H9 (cell line): ENCODE results near the gene CKS2. TPM values are rescaled to one million over a fixed set of nuclear protein-coding genes. Genes with fewer than 3 reads are reported as not detected.

ENCODE experiments used
- DNase-seq: peaks from one replicate; pipeline ENCODE4 v3.0.0-alpha.2; 2017
- H2AFZ ChIP-seq: one replicate; pipeline ENCODE4 v1.6.1; 2013; ENCODE audit warnings: mild to moderate bottlenecking, low read length, control low read depth, moderate library complexity
- H2AK5ac ChIP-seq: 2 replicates; pipeline ENCODE4 v1.6.1; 2013; ENCODE audit warnings: low read length, control low read depth, mixed read lengths; ENCODE audit not compliant: insufficient read length
- H2BK120ac ChIP-seq: one replicate; pipeline ENCODE4 v1.6.1; 2013; ENCODE audit warnings: low read depth, mild to moderate bottlenecking, low read length, control low read depth, inconsistent platforms; ENCODE audit not compliant: poor library complexity, severe bottlenecking
- H2BK12ac ChIP-seq: 2 replicates; pipeline ENCODE4 v1.6.1; 2013; ENCODE audit warnings: low read length, control low read depth, mixed read lengths, low read depth; ENCODE audit not compliant: insufficient read length
- H2BK15ac ChIP-seq: 2 replicates; pipeline ENCODE4 v1.6.1; 2013; ENCODE audit warnings: low read depth, low read length, control low read depth
- H2BK20ac ChIP-seq: one replicate; pipeline ENCODE4 v1.6.1; 2013; ENCODE audit warnings: low read depth, mild to moderate bottlenecking, low read length, control low read depth, inconsistent platforms; ENCODE audit not compliant: poor library complexity, severe bottlenecking
- H2BK5ac ChIP-seq: 2 replicates; pipeline ENCODE4 v1.6.1; 2013; ENCODE audit warnings: low read length, control low read depth, mixed read lengths; ENCODE audit not compliant: insufficient read length
- H3K14ac ChIP-seq: 2 replicates; pipeline ENCODE4 v1.6.1; 2013; ENCODE audit warnings: low read length, control low read depth; ENCODE audit not compliant: insufficient read depth
- H3K18ac ChIP-seq: 2 replicates; pipeline ENCODE4 v1.6.1; 2013; ENCODE audit warnings: low read depth, mild to moderate bottlenecking, mixed read lengths, low read length, control low read depth; ENCODE audit not compliant: insufficient read length
- H3K23ac ChIP-seq: 2 replicates; pipeline ENCODE4 v1.6.1; 2013; ENCODE audit warnings: low read length, control low read depth, mixed read lengths, low read depth; ENCODE audit not compliant: insufficient read length
- H3K23me2 ChIP-seq: 2 replicates; pipeline ENCODE4 v1.6.1; 2013; ENCODE audit warnings: low read depth, mild to moderate bottlenecking, mixed read lengths, low read length, control low read depth; ENCODE audit not compliant: insufficient read length, poor library complexity, severe bottlenecking
- H3K27ac ChIP-seq: 2 replicates; pipeline ENCODE4 v1.5.1; 2013; ENCODE audit warnings: low read length, control low read depth, mixed read lengths, low read depth; ENCODE audit not compliant: insufficient read length
- H3K27me3 ChIP-seq: 2 replicates; pipeline ENCODE4 v1.6.1; 2013; ENCODE audit warnings: low read length, control low read depth, inconsistent platforms; ENCODE audit not compliant: insufficient read depth
- H3K4ac ChIP-seq: 2 replicates; pipeline ENCODE4 v1.6.1; 2013; ENCODE audit warnings: low read depth, mild to moderate bottlenecking, control low read depth, inconsistent platforms, low read length, moderate library complexity
- H3K4me1 ChIP-seq: 2 replicates; pipeline ENCODE4 v1.6.1; 2013; ENCODE audit warnings: low read length, control low read depth, inconsistent platforms; ENCODE audit not compliant: insufficient read depth
- H3K4me2 ChIP-seq: 2 replicates; pipeline ENCODE4 v1.6.1; 2013; ENCODE audit warnings: low read length, control low read depth, mixed read lengths; ENCODE audit not compliant: insufficient read length, insufficient read depth
- H3K56ac ChIP-seq: 2 replicates; pipeline ENCODE4 v1.6.1; 2013; ENCODE audit warnings: low read depth, mild to moderate bottlenecking, mixed read lengths, low read length, control low read depth; ENCODE audit not compliant: insufficient read length
- H3K79me1 ChIP-seq: 2 replicates; pipeline ENCODE4 v1.6.1; 2013; ENCODE audit warnings: low read depth, mild to moderate bottlenecking, moderate library complexity, low read length, control low read depth, inconsistent platforms; ENCODE audit not compliant: insufficient read depth, poor library complexity, severe bottlenecking
- H3K79me2 ChIP-seq: 2 replicates; pipeline ENCODE4 v1.6.1; 2013; ENCODE audit warnings: low read length, control low read depth, inconsistent platforms; ENCODE audit not compliant: insufficient read depth
- H3K9ac ChIP-seq: 2 replicates; pipeline ENCODE4 v1.6.1; 2013; ENCODE audit warnings: low read length, control low read depth, mixed read lengths; ENCODE audit not compliant: insufficient read length; ENCODE audit errors: extremely low read depth
- H3K9me3 ChIP-seq: one replicate; pipeline ENCODE4 v1.6.1; 2013; ENCODE audit warnings: low read depth, low read length, inconsistent platforms; ENCODE audit not compliant: control insufficient read depth
- H3T11ph ChIP-seq: one replicate; pipeline ENCODE4 v1.6.1; 2013; ENCODE audit warnings: mild to moderate bottlenecking, low read length, control low read depth, inconsistent platforms
- H4K20me1 ChIP-seq: one replicate; pipeline ENCODE4 v1.6.1; 2013; ENCODE audit not compliant: control insufficient read depth, insufficient read length, insufficient read depth
- H4K5ac ChIP-seq: 2 replicates; pipeline ENCODE4 v1.6.1; 2013; ENCODE audit warnings: low read depth, mild to moderate bottlenecking, mixed read lengths, low read length, control low read depth; ENCODE audit not compliant: insufficient read length
- H4K8ac ChIP-seq: replicated peaks from 2 replicates; pipeline ENCODE4 v1.6.1; 2013; ENCODE audit warnings: low read length, control low read depth, mixed read lengths, low read depth; ENCODE audit not compliant: insufficient read length
- H4K91ac ChIP-seq: 2 replicates; pipeline ENCODE4 v1.6.1; 2013; ENCODE audit warnings: low read depth, mild to moderate bottlenecking, moderate library complexity, mixed read lengths, low read length, control low read depth; ENCODE audit not compliant: insufficient read length
- H3K27ac Mint-ChIP-seq, 3 experiments: 2 replicates in 2 of 3; 3 replicates in 1 of 3; pipeline ENCODE4 v1.8.0; 2020 to 2021; ENCODE audit warnings: mixed read lengths in 3 of 3, mild to moderate bottlenecking in 1 of 3, moderate library complexity in 1 of 3
- H3K27me3 Mint-ChIP-seq: 2 replicates; pipeline ENCODE4 v1.8.0; 2021; ENCODE audit warnings: low read depth, mild to moderate bottlenecking, moderate library complexity, mixed read lengths
- H3K36me3 Mint-ChIP-seq, 3 experiments: 2 replicates in 2 of 3; 3 replicates in 1 of 3; pipeline ENCODE4 v1.8.0; 2020 to 2021; ENCODE audit warnings: low read depth in 3 of 3, mixed read lengths in 3 of 3; ENCODE audit not compliant: insufficient read depth in 1 of 3
- H3K4me1 Mint-ChIP-seq, 2 experiments: 2 replicates each; pipeline ENCODE4 v1.8.0; 2020; ENCODE audit warnings: mixed read lengths in 2 of 2
- H3K4me3 Mint-ChIP-seq, 2 experiments: 2 replicates in 1 of 2; 3 replicates in 1 of 2; pipeline ENCODE4 v1.8.0; 2020 to 2021; ENCODE audit warnings: mild to moderate bottlenecking in 2 of 2, mixed read lengths in 2 of 2, moderate library complexity in 1 of 2
- H3K9me3 Mint-ChIP-seq, 2 experiments: 2 replicates in 1 of 2; 3 replicates in 1 of 2; pipeline ENCODE4 v1.8.0; 2020; ENCODE audit warnings: mild to moderate bottlenecking in 2 of 2, mixed read lengths in 2 of 2, moderate library complexity in 1 of 2
- WGBS: extraction: QIAGEN DNeasy Blood & Tissue Kit; methylation state at CpG from one replicate; pipeline ENCODE4 v1.1.7; 2013; ENCODE audit warnings: missing lambda C conversion rate, low lambda C conversion rate, mixed read lengths; ENCODE audit not compliant: insufficient read length; ENCODE audit errors: extremely low coverage; 5-methylcytosine and 5-hydroxymethylcytosine counted together
- total RNA-seq: library from RNA; stranded (reverse); gene quantifications from 2 replicates; pipeline ENCODE4 v1.2.1, GENCODE V29; 2021
- TF ChIP-seq, protein P1 (sequence below): fragments of 200-600 bp; sonication (generic); conservative IDR thresholded peaks from 3 replicates; pipeline ENCODE4 v1.8.0; 2021; ENCODE audit warnings: antibody characterized with exemption, mild to moderate bottlenecking

The CKS2 gene
- total RNA-seq, 1 experiment from 2014 or later, result 211 TPM

DNA sequence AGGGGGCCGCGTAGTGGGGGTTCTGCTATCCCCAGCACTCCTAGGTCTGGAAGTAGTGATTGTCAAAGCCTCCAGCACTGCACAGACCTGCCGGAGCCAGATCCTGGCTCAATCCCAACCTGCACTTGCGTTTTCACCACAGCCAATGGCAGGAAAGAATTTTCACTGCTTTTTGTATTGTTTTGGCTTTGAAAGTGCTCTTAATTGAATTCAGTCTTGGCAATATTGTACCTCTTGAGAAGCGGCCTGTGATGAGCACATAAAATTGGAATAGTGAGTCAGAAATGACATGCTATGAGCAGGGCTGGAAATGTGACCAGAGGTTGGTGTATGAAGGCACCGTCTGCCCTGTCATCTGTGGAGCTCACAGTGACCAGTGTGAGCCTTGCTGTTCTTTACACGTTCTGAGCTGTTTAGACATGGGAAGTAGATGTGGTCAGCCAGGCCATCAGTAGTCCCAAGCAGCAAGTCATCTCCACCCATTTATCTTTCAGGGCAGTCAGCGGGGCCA is 48.8 kb downstream of the CKS2 start:
- no CpG with 5 or more reads among the region's 8 CpGs for WGBS
- Histone ChIP-seq H3T11ph (no peak overlapping the region), H2BK15ac (no peak overlapping the region), H2BK12ac (no peak overlapping the region), H2BK120ac (no peak overlapping the region), H2AK5ac (no peak overlapping the region), H3K14ac (no peak overlapping the region), H4K91ac (no peak overlapping the region), H4K20me1 (no peaks in the 10 kb centered on the region), H3K18ac (no peak overlapping the region), H2BK20ac (no peak overlapping the region), H3K27ac (no peak overlapping the region), H3K23me2 (no peaks in the 10 kb centered on the region), H3K4ac (no peak overlapping the region), H3K79me1 (no peaks in the 10 kb centered on the region), H3K4me2 (no peak overlapping the region), H3K4me1 (no peaks in the 10 kb centered on the region), H4K5ac (no peak overlapping the region), H4K8ac (no peak overlapping the region), H2BK5ac (no peak overlapping the region), H3K27me3 (no peaks in the 10 kb centered on the region), H3K23ac (no peak overlapping the region), H2AFZ (no peak overlapping the region), H3K56ac (no peak overlapping the region), H3K9me3 (no peaks in the 10 kb centered on the region), H3K9ac (no peak overlapping the region), H3K79me2 (no peaks in the 10 kb centered on the region)
- peak overlapping the region in 2 of 3 experiments; percentile 16 to 21; a peak in 1 of 7 replicates for H3K27ac Mint-ChIP-seq
- no peaks in the 10 kb centered on the region for H3K9me3 Mint-ChIP-seq
- H3K27me3 Mint-ChIP-seq, result no peaks in the 10 kb centered on the region
- peaks cover 27 to 75% (median 74%) of the 10 kb centered on the region in 3 experiments for H3K36me3 Mint-ChIP-seq
- no peak overlapping the region for H3K4me3 Mint-ChIP-seq
- DNase-seq, result peak; percentile 10
- TF ChIP-seq, protein P1, sequence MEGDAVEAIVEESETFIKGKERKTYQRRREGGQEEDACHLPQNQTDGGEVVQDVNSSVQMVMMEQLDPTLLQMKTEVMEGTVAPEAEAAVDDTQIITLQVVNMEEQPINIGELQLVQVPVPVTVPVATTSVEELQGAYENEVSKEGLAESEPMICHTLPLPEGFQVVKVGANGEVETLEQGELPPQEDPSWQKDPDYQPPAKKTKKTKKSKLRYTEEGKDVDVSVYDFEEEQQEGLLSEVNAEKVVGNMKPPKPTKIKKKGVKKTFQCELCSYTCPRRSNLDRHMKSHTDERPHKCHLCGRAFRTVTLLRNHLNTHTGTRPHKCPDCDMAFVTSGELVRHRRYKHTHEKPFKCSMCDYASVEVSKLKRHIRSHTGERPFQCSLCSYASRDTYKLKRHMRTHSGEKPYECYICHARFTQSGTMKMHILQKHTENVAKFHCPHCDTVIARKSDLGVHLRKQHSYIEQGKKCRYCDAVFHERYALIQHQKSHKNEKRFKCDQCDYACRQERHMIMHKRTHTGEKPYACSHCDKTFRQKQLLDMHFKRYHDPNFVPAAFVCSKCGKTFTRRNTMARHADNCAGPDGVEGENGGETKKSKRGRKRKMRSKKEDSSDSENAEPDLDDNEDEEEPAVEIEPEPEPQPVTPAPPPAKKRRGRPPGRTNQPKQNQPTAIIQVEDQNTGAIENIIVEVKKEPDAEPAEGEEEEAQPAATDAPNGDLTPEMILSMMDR, result no peak
- H3K4me1 Mint-ChIP-seq, result no peaks in the 10 kb centered on the region
